ENCODE measurements around the gene CPEB4. TPM values are rescaled to one million over a fixed set of nuclear protein-coding genes. Genes with fewer than 3 reads are reported as not detected.

Gene CPEB4
- polyA plus RNA-seq, 2 donors = 10.3 to 12.4 TPM

Other genes with a start within 250 kb of the CPEB4 start
- gene C5orf47, start 100.8 kb downstream of the CPEB4 start, polyA plus RNA-seq = not detected
- under 1 TPM; 0.02 to 0.04 TPM for gene NSG2, start 157.4 kb downstream of the CPEB4 start, polyA plus RNA-seq

Data from esophagus (tissue), 2 donors.